ENCODE measurements around the gene TRMT44. TPM values are rescaled to one million over a fixed set of nuclear protein-coding genes. Genes with fewer than 3 reads are reported as not detected.

TRMT44 gene
- total RNA-seq, 1 donor from 2014 or later: 17.9 TPM

DNA sequence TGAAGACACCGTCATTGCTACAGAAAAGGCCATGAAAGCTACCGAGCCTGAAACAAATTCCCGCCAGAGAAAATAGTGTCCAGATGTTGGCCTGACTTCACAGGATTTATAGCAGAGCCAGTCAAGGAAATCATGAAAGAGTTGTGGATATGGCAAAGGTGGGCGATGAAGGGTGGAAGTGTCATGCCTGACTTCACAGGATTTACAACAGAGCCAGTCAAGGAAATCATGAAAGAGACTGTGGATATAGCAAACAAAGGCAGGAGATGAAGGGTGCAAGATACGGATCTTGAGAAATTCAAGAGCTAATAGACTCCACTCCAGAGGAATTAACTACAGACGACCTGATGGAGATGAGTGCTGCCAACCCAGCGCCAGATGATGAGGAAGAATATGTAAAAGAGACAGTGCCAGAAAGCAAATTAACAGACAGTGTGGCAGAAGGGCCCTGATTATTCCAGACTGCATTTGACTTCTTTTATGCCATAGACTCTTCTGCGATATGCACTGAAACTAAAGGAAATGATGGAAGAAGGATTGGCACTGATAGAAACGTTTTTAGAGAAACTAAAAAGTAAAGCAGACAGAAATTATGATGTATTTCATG lies 17.2 kb downstream of the TRMT44 start:
- DNase-seq (ENCODE audit: low read depth): no peak
- H3K4me3 ChIP-seq (ENCODE audit: low read depth, low read length): no peak overlapping the region
- TF ChIP-seq CTCF (conservative IDR thresholded peaks at IDR 0.05; ENCODE audit: low read depth, low read length): no peak

- no peak overlapping the region for H3K4me3 ChIP-seq (ENCODE audit: low read depth, low read length)
- no peak for TF ChIP-seq CTCF (conservative IDR thresholded peaks at IDR 0.05; ENCODE audit: low read depth, low read length)
- DNase-seq (ENCODE audit: low read depth): no peak
Observed at GRCh38 chr4:8459867-8460445, 19.4 kb downstream of the TRMT44 start.

DNA sequence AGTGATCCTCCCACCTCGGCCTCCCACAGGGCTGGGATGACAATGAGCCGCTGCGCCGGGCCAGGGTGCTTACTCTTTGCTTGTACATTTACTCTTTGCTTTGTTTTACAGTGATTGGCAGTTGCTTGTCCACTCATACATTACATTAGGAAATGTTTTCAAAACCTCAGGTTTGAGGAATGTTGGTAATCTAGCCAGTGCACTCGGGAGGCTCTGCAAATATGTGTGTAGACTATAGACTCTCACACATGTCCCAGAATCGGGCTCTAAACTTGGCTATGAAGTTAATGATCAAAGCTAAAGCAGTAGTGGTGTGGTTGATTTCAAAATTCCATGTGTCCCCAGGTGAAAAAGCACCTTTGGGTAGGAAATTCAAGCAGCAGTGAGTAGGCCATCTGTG lies 20.5 kb downstream of the TRMT44 start:
- H3K4me3 ChIP-seq (ENCODE audit: low read depth, low read length): no peak overlapping the region
- TF ChIP-seq CTCF (conservative IDR thresholded peaks at IDR 0.05; ENCODE audit: low read depth, low read length): no peak
- DNase-seq (ENCODE audit: low read depth): no peak

GRCh38 chr4:8461616-8462015 lies 21.0 kb downstream of the TRMT44 start:
- no peak for DNase-seq (ENCODE audit: low read depth)
- no peak overlapping the region for H3K4me3 ChIP-seq (ENCODE audit: low read depth, low read length)
- no peak for TF ChIP-seq CTCF (conservative IDR thresholded peaks at IDR 0.05; ENCODE audit: low read depth, low read length)

- H3K4me3 ChIP-seq (ENCODE audit: low read depth, low read length): no peak overlapping the region
- TF ChIP-seq CTCF (conservative IDR thresholded peaks at IDR 0.05; ENCODE audit: low read depth, low read length): no peak
- no peak for DNase-seq (ENCODE audit: low read depth)
Observed at GRCh38 chr4:8463811-8464210, 23.2 kb downstream of the TRMT44 start.

DNA sequence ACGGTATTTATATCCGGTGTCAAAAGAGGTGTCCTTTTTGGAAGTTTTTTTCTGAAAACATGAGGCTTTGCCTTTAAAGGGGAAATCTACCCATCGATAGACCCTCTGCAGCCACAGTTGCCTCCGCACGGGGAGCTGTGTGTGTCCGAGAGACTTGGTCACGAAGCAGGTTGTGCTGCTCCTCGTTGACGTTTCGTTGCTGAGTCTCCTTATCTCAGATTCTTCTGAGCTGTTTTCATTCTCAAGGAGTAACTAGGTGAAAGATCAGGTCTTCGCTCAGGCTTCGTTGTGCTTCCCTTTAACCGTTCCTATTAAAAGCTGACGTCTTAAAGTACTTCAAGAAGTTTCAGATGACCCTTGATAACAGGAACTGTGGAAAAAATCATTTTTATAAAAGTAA lies 23.8 kb downstream of the TRMT44 start:
- H3K4me3 ChIP-seq (ENCODE audit: low read depth, low read length): no peak overlapping the region
- no peak for DNase-seq (ENCODE audit: low read depth)
- TF ChIP-seq CTCF (conservative IDR thresholded peaks at IDR 0.05; ENCODE audit: low read depth, low read length): no peak
